Measurements from ENCODE around the gene BLTP3A.
"Not testable (repeated sequence)": the region's sequence is repeated elsewhere in the genome, so short reads cannot be mapped to it uniquely, and the experiment has no call there.

The BLTP3A gene, protein sequence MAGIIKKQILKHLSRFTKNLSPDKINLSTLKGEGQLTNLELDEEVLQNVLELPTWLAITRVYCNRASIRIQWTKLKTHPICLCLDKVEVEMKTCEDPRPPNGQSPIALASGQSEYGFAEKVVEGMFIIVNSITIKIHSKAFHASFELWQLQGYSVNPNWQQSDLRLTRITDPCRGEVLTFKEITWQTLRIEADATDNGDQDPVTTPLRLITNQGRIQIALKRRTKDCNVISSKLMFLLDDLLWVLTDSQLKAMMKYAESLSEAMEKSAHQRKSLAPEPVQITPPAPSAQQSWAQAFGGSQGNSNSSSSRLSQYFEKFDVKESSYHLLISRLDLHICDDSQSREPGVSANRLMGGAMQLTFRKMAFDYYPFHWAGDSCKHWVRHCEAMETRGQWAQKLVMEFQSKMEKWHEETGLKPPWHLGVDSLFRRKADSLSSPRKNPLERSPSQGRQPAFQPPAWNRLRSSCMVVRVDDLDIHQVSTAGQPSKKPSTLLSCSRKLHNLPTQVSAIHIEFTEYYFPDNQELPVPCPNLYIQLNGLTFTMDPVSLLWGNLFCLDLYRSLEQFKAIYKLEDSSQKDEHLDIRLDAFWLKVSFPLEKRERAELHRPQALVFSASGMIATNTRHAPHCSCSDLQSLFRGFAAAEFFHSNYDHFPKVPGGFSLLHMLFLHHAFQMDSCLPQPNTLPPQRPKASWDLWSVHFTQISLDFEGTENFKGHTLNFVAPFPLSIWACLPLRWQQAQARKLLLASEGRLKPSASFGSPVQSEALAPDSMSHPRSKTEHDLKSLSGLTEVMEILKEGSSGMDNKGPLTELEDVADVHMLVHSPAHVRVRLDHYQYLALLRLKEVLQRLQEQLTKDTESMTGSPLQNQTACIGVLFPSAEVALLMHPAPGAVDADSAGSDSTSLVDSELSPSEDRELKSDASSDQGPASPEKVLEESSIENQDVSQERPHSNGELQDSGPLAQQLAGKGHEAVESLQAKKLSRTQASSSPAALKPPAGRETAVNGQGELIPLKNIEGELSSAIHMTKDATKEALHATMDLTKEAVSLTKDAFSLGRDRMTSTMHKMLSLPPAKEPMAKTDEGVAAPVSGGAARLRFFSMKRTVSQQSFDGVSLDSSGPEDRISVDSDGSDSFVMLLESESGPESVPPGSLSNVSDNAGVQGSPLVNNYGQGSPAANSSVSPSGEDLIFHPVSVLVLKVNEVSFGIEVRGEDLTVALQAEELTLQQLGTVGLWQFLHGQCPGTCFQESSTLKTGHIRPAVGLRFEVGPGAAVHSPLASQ (N-terminal part only)

GRCh38 chr6:34791701-34792604 is at the start of gene BLTP3A:
BLTP3A (plus strand) TSS chr6:34792083; CDS start chr6:34792251, 168 bp downstream.
- peak; percentile 73 for DNase-seq

GRCh38 chr6:34742094-34742493 is 49.8 kb upstream of the BLTP3A start:
- no peak for DNase-seq

DNA sequence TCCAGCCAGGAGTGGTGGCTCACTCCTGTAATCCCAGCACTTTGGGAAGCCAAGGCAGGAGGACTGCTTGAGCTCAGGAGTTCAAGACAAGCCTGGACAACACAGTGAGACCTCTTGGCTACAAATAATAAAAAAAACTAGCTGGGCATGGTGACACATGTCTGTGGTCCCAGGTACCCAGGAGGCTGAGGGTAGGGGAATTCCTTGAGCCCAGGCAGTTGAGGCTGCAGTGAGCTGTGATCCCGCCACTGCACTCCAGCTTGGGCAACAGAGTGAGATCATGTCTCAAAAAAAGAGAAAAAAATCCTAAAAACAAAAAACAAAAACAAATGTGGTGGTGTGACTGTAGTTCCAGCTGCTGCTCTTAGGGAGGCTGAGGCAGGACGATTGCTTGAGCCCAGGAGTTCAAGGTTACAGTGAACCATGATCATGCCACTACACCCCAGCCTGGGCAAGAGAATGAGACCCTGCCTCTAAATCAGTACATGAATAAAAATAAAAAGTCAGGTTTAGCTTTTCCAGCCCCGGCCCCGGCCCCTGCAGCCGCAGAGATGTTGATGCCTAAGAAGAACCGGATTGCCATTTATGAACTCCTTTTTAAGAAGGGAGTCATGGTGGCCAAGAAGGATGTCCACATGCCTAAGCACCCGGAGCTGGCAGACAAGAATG is 48.1 kb upstream of the BLTP3A start:
- DNase-seq, result no peak

- DNase-seq, result not testable (repeated sequence)
These were observed 47.6 kb upstream of the BLTP3A start for GRCh38 chr6:34744294-34744647.

GRCh38 chr6:34745277-34746103 is 46.4 kb upstream of the BLTP3A start:
- no peak for DNase-seq

GRCh38 chr6:34746104-34746846 is 45.6 kb upstream of the BLTP3A start:
- DNase-seq, result no peak

GRCh38 chr6:34748757-34749156 is 43.1 kb upstream of the BLTP3A start:
- DNase-seq, result no peak

GRCh38 chr6:34756513-34756856 is 35.4 kb upstream of the BLTP3A start:
- not testable (repeated sequence) for DNase-seq

DNA sequence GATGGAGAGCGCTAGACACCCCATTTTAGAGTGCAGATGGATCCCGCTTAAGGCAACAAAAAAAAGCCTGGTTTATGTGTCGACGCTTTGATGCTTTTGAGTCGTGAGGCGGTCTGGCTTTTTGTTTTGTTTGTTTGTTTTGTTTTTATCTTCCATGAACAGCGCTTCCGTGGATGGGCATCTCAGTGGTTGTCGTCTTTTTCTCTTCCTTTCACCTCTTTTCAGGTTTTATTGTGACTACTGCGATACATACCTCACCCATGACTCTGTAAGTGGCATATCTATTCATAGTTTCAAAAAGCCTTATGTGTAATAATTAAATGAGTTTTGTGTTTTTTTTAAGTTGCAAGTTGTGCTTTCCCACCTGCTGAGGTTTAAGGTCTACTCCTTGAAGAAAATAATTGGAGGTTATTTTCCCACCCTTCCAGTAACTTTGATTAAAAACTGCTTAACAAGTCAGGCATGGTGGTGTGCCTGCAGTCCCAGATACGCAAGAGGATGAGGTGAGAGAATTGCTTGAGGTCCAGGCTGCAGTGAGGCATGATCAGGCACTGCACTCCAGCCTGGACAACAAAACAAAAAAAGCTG is 34.1 kb upstream of the BLTP3A start:
- no peak for DNase-seq

DNA sequence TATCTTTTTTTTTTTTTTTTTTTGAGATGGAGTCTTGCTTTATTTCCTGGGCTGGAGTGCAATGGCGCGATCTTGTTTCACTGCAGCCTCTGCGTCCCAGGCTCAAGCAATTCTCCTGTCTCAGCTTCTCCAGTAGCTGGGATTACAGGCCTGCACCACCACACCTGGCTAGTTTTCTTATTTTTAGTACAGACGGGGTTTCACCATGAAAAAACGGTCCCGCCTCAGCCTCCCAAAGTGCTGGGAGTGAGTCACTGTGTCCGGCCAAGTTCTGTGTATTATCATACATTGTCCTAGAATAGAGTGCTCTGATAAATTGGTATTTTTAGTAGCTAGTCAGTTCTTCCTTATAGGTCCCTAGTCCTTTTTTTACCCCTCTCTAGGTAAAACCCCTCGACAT is 31.8 kb upstream of the BLTP3A start:
- DNase-seq, result no peak

GRCh38 chr6:34761681-34762080 is 30.2 kb upstream of the BLTP3A start:
- DNase-seq, result not testable (repeated sequence)

GRCh38 chr6:34768148-34768547 is 23.7 kb upstream of the BLTP3A start:
- no peak for DNase-seq

DNA sequence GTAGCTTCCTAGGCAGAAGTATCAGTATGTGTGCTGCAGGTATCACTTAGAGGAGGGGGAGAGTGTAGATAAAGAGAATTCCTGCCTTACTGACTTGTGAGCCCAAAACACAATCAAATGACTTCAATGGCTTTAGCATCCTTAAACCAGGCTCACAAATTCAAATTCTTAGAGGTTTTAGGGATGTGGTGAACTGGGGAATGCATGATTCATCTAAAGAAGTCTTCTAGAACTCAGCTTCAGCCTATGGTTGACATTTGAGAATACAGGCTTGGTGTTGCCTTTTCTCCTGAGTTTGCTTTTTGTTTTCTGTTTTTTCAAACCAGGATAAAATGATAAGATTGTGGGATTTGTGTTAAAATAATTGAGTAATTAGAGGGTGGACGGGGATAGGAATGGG is 20.2 kb upstream of the BLTP3A start:
- DNase-seq, result no peak

DNA sequence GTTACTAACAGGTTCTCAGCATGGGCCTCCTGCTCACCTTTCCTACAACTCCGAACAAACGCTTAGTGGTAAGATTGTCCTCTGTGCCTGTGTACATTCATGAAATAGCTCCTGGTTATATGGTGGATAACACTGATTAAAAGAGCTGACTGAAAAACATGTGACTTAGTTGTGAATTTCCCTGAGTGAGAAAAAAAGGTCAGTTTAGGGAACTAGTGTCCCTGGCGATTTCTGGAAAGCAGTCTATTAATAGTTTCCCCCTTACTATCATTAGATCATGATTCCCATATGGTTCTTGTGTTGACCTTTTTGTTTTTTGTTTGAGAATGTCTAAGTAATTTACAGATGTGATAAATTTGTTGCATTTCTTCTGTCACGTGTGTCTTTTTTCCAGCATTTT is 18.9 kb upstream of the BLTP3A start:
- DNase-seq, result no peak

- no peak for DNase-seq
These were observed 18.0 kb upstream of the BLTP3A start for GRCh38 chr6:34773916-34774315.

DNA sequence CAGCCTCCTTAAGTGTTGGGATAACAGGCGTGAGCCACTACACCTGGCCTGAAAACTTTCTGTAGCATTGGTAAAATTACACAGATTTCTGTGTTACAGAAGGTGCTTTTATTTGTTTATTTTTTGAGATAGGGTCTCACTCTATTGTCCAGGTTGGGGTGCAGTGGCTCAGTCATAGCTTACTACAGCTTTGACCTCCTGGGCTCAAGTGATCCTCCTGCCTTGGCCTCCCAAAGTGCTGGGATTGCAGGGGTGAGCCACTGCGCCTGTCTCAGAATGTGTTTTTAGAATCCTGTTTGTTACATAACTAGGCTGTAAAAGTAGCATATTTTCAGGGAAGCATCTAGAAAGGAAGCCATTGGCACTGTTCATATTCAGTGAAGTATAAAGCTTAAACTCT is 16.9 kb upstream of the BLTP3A start:
- no peak for DNase-seq

GRCh38 chr6:34785375-34785774 is 6.5 kb upstream of the BLTP3A start:
- not testable (repeated sequence) for DNase-seq

- not testable (repeated sequence) for DNase-seq
These were observed 4.7 kb upstream of the BLTP3A start for GRCh38 chr6:34787152-34787551.

- DNase-seq, result no peak
These were observed 3.8 kb upstream of the BLTP3A start for GRCh38 chr6:34788111-34788510.
